Activated CD4-positive, alpha-beta T cell treated with anti-CD3 and anti-CD28 coated beads, Interleukin-2, amount 50 U/mL, for 16 hours (primary cell): ENCODE measurements around the gene PDZRN4.

Source experiments
- DNase-seq: peaks from one replicate; pipeline ENCODE4 v3.0.0-alpha.2; 2020

The PDZRN4 gene

GRCh38 chr12:41365653-41366171 is 177.6 kb downstream of the PDZRN4 start:
- no peak for DNase-seq

DNA sequence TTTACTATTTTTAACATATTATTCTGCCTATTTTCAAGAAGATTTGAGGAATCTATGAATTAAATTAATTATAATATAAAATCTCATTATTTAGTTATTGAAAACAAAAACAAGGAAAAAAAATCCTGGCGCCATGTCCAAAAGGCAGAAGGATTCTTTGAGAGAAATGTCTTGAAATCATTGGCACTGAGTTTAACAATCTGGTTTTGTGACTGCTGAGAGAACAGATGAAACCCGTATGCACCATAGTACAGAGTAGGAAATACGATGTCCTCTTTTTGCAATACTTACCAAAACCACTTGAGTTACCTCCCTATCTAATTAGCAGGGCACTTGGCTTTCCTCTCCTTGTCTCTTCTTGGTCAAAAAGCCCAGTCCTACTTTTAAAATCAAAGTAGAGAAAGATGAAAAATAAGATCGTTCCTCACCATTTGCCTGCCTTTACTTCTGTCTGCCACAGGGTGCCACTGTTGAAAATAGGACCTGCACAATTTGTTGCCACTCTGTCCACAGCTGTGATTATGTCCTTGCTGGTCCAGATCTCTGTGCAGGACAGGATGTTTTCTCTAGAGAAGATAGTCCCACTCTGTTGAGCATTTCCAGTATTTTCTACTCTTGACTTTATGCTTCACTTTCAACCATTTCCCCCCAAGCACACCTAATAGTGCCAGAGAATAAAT is 179.7 kb downstream of the PDZRN4 start:
- no peak for DNase-seq

- no peak for DNase-seq
Observed at GRCh38 chr12:41380878-41381277, 192.8 kb downstream of the PDZRN4 start.

DNA sequence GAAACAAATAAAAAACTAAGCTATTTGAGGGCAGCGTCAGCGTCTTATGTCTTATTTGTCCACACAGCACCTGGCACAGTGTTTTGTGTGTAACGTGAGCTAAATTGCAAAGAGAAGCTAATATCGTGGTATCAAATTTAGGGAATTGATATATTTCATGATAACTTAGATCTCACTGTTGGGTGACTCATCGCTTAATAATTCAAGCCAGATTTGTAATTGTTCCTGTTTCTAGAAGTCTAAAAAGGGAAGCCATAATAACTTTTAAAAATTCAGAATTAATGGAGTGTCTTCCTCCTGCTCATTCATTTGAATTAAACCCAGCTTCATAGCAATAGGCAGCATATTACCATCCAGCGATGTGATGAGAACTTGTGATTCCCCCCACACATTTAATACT is 214.7 kb downstream of the PDZRN4 start:
- DNase-seq: no peak

DNA sequence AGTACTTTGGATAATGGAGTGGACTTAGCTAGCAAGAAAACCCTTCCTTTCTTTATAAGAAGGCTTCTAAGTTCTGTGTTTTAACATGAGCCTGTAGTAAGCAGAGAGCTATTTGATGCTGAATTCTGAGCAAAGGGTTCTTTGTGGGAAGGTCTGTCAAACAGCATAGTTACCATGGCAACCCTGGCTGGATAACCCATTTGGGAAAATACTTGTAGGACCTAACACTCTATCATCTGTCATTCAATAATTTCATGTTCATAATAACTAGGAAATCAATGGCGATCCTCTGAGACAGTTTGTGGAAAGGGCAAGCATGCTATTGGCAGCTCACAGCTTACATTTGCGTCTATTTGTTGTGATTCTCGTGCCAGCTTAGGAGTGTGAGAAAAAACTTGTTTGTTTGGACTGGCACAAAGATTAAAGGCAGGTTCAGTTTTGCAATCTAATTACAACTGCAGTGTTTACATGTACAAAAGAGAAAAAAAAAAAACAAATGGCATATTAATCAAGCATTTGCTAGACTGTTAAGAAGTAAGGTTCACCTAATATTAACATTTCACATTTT is 219.2 kb downstream of the PDZRN4 start:
- no peak for DNase-seq

- no peak for DNase-seq
Observed at GRCh38 chr12:41409628-41410027, 221.5 kb downstream of the PDZRN4 start.

GRCh38 chr12:41418586-41418985 is 230.5 kb downstream of the PDZRN4 start:
- no peak for DNase-seq

DNA sequence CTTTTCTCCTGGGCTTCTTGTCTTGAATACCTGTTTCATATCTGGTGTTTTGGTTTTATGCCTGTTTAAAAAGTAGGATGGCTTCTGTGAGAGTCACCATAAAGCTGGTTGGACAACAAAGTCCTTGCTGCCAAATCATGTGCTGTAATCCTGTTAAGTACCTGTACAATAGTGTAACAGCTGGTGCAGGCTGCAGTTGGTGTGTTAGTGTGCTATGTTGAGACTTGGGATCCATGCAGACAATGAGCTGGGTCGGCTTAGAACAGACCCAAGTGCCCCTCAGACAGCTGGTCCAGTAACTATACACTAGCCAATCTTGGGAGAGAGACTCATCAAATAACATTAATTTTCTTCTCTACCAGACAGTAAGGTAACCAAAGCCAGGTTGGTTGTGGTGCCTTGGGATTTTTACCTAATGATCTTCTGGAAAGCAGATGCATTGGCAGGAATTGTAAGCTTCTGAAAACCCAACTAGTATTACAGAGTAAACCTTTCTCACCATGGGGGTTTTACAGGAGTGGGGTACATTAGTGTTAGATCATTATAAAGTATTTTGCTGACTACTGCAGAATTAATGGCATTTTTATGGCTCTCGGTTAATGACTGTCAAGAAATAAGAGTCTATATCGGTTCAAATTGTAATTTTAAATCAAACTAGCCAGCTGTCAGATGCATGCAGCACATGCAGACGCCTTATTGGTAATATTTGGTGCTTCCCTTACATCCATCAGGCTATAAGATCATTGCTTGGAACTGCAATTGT is 231.2 kb downstream of the PDZRN4 start:
- DNase-seq: no peak

- no peak for DNase-seq
Observed at GRCh38 chr12:41424651-41425050, 236.5 kb downstream of the PDZRN4 start.

DNA sequence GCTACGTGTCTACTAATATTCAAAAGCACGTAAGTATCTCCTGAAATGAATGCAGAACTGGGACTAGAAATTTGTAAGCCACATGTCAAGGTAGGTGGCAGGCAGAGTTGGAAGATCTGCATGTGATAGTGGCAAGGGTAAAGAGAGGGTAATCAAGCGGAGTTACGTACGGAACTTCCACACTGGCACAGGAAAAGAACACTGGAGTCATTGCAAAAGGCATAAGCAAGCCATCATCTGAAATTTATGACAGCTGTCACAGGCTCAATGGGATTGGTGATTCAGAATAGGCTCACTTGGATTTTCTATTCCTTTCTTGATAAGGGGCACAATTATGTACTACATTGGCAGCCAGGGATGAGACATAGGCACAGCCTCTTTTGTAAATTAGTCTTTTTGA is 245.3 kb downstream of the PDZRN4 start:
- no peak for DNase-seq

- DNase-seq: no peak
Observed at GRCh38 chr12:41436076-41436475, 248.0 kb downstream of the PDZRN4 start.

GRCh38 chr12:41437563-41437962 is 249.4 kb downstream of the PDZRN4 start:
- DNase-seq: no peak

DNA sequence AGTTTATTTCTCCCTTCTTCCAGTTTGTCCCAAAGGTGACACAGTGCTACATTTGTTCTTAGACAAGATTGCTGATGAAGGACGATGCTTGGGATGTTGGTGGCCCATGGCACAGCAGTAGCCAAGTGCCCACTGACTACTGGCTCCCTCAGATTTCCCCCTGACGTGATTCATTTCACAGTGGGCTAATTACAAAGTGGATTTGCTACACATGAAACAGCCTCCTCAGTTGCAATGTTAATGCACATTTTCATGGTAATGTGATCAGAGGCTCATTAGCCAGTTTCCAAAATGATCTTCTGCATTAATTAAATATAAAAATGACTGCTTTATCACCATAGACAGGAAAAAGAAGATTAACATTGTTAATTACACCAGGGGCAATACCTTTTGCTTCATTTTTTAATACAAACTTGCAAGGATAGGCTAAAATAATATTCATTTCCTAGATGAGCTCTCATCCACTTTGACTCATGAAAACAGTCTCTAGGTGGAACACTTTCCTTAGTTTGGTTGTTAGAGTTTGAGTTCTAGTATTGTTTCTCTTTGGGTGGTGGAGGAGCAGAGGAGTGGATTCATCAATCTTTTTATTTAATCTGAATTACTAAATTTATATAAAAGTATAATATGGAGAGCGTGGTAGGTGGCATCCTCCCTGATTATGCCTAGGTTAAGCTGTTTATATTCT is 250.9 kb downstream of the PDZRN4 start:
- DNase-seq: no peak

GRCh38 chr12:41439801-41440200 is 251.7 kb downstream of the PDZRN4 start:
- no peak for DNase-seq

- no peak for DNase-seq
Observed at GRCh38 chr12:41441180-41441579, 253.1 kb downstream of the PDZRN4 start.

- no peak for DNase-seq
Observed at GRCh38 chr12:41442896-41443295, 254.8 kb downstream of the PDZRN4 start.

DNA sequence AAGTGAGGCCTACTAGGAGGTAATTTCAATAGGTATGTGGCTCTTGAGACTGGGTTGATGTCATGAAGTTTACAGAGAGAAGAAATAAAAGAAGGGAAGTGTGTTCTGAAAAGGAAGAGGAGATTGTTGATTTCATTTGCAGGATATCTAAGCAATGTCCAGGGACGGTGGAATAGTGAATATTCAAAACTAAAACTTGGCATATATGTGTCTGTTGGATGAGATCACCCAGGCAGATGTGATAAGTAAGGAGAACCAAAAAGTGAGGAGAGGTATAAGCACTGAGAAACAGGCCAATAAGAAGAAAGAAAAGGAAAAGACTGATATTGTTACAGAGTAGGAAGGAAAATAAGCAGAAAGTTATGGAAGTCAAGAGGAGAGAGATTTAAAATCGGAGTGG is 255.6 kb downstream of the PDZRN4 start:
- DNase-seq: no peak

DNA sequence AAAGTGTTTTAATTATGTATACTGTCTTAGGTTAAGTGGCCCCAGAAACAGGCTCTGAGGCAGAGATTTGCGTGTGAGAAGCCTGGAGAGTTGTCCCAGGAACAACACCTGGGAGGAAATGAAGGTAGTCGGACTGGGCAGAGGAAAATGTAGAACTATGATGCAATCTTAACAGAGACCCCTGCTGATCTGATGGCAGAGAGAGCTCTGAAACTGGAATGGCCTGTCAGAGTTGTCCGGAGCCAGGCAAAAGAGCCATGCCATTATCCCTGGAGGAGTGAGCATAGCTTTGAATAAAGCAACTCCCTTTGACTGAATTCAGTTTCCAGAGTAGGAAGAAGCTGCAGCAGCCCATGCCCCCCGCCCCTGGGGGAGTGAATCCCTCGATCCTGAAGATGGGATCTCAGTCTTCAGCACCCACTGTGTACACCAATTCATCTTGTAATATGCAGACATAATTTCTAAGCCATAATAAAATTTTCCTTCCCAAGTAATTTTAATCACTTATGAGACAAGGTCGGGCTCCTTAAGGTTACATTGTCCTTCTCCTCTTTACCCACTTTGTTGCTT is 264.8 kb downstream of the PDZRN4 start:
- DNase-seq: no peak

- no peak for DNase-seq
Observed at GRCh38 chr12:41453409-41453808, 265.3 kb downstream of the PDZRN4 start.

- no peak for DNase-seq
Observed at GRCh38 chr12:41459111-41459905, 271.2 kb downstream of the PDZRN4 start.

GRCh38 chr12:41459906-41460214 is 271.7 kb downstream of the PDZRN4 start:
- DNase-seq: no peak

GRCh38 chr12:41460906-41461305 is 272.8 kb downstream of the PDZRN4 start:
- DNase-seq: no peak
